Neuronal stem cell (in vitro differentiated cells): Measurements from ENCODE around the gene DOHH.
A peak's percentile ranks its signal among the peaks of the same experiment; 100 is the strongest.

Experiments
- DNase-seq: peaks from one replicate; pipeline ENCODE4 v3.0.0-alpha.2; 2013; ENCODE audit warnings: low spot score
- H2AFZ ChIP-seq: one replicate; pipeline ENCODE4 v1.6.1; 2013; ENCODE audit warnings: mild to moderate bottlenecking, low read length, inconsistent platforms
- H2AK5ac ChIP-seq: 2 replicates; pipeline ENCODE4 v1.6.1; 2013; ENCODE audit warnings: low read depth, mild to moderate bottlenecking, inconsistent platforms, low read length, moderate library complexity, mixed read lengths
- H2BK120ac ChIP-seq: 2 replicates; pipeline ENCODE4 v1.6.1; 2013; ENCODE audit warnings: low read depth, mild to moderate bottlenecking, inconsistent platforms, low read length, moderate library complexity, mixed read lengths
- H2BK12ac ChIP-seq: one replicate; pipeline ENCODE4 v1.6.1; 2013; ENCODE audit warnings: low read length, inconsistent platforms
- H2BK15ac ChIP-seq: 2 replicates; pipeline ENCODE4 v1.6.1; 2013; ENCODE audit warnings: mild to moderate bottlenecking, low read length, inconsistent platforms, mixed read lengths
- H2BK5ac ChIP-seq: one replicate; pipeline ENCODE4 v1.6.1; 2013; ENCODE audit warnings: inconsistent platforms, mild to moderate bottlenecking, low read length, moderate library complexity
- H3K14ac ChIP-seq: one replicate; pipeline ENCODE4 v1.6.1; 2013; ENCODE audit warnings: low read length, inconsistent platforms
- H3K18ac ChIP-seq: 2 replicates; pipeline ENCODE4 v1.6.1; 2013; ENCODE audit warnings: low read length, inconsistent platforms
- H3K23ac ChIP-seq: 2 replicates; pipeline ENCODE4 v1.6.1; 2013; ENCODE audit warnings: low read depth, mild to moderate bottlenecking, mixed read lengths, low read length, inconsistent platforms; ENCODE audit not compliant: poor library complexity
- H3K27ac ChIP-seq: replicated peaks from 3 replicates; pipeline ENCODE4 v1.5.1; 2013; ENCODE audit warnings: low read length, inconsistent platforms
- H3K27me3 ChIP-seq, 3 experiments: 2 replicates each; pipeline ENCODE4 v1.6.1; 2013; ENCODE audit warnings: low read length in 3 of 3, mild to moderate bottlenecking in 2 of 3, inconsistent platforms in 1 of 3, low read depth in 1 of 3, mixed read lengths in 1 of 3, moderate library complexity in 1 of 3; ENCODE audit not compliant: control insufficient read depth in 3 of 3, insufficient read depth in 3 of 3
- H3K36me3 ChIP-seq, 2 donors: replicated peaks in 1 of 2; 2 replicates each; pipeline ENCODE4 v1.6.1; 2013; ENCODE audit warnings: low read length in 2 of 2; ENCODE audit not compliant: control insufficient read depth in 2 of 2, insufficient read depth in 2 of 2
- H3K4ac ChIP-seq: 2 replicates; pipeline ENCODE4 v1.6.1; 2013; ENCODE audit warnings: inconsistent platforms, mild to moderate bottlenecking, low read length, moderate library complexity
- H3K4me1 ChIP-seq, 2 donors: 1 replicate in 1 of 2; 2 replicates in 1 of 2; pipeline ENCODE4 v1.6.1; 2013; ENCODE audit warnings: low read length in 2 of 2, low read depth in 1 of 2; ENCODE audit not compliant: control insufficient read depth in 2 of 2, insufficient read depth in 1 of 2
- H3K4me2 ChIP-seq: one replicate; pipeline ENCODE4 v1.6.1; 2013; ENCODE audit warnings: mild to moderate bottlenecking, low read length, inconsistent platforms; ENCODE audit not compliant: insufficient read depth, poor library complexity, severe bottlenecking
- H3K4me3 ChIP-seq, 2 donors: 2 replicates each; pipeline ENCODE4 v1.5.1; 2013; ENCODE audit warnings: low read length in 2 of 2, mild to moderate bottlenecking in 2 of 2, inconsistent platforms in 1 of 2, moderate library complexity in 1 of 2
- H3K79me1 ChIP-seq: one replicate; pipeline ENCODE4 v1.6.1; 2013; ENCODE audit warnings: low read depth, mild to moderate bottlenecking, inconsistent platforms, low read length, moderate library complexity
- H3K9ac ChIP-seq: one replicate; pipeline ENCODE4 v1.6.1; 2013; ENCODE audit warnings: mild to moderate bottlenecking, low read depth, low read length, inconsistent platforms; ENCODE audit not compliant: poor library complexity
- H3K9me3 ChIP-seq, 2 donors: replicated peaks in 1 of 2; 2 replicates each; pipeline versions ENCODE3 to v1.6.1; 2013; ENCODE audit warnings: low read length in 2 of 2, mild to moderate bottlenecking in 2 of 2, inconsistent platforms in 1 of 2, low read depth in 1 of 2, mixed read lengths in 1 of 2, moderate library complexity in 1 of 2; ENCODE audit not compliant: control insufficient read depth in 2 of 2, insufficient read depth in 1 of 2
- H4K8ac ChIP-seq: one replicate; pipeline ENCODE4 v1.6.1; 2013; ENCODE audit warnings: low read depth, mild to moderate bottlenecking, inconsistent platforms, low read length, moderate library complexity
- H4K91ac ChIP-seq: one replicate; pipeline ENCODE4 v1.6.1; 2013; ENCODE audit warnings: low read length, low read depth, mild to moderate bottlenecking, inconsistent platforms; ENCODE audit not compliant: poor library complexity
- whole genome bisulfite sequencing, 2 donors: extraction: QIAGEN DNeasy Blood & Tissue Kit; methylation state at CpG; one replicate each; pipeline ENCODE4 v1.1.7; 2013; ENCODE audit warnings: missing lambda C conversion rate in 2 of 2, mixed read lengths in 1 of 2; ENCODE audit not compliant: insufficient read length in 2 of 2, insufficient replicate concordance in 1 of 2; ENCODE audit errors: extremely low coverage in 2 of 2; 5-methylcytosine and 5-hydroxymethylcytosine counted together

DOHH gene

GRCh38 chr19:3524078-3524842, 23.8 kb upstream of the DOHH start:
- Histone ChIP-seq H3K9ac (no peak overlapping the region), H3K23ac (no peak overlapping the region), H3K18ac (no peak overlapping the region), H4K91ac (no peak overlapping the region), H3K14ac (no peak overlapping the region), H2AK5ac (no peak overlapping the region), H2BK120ac (no peak overlapping the region), H2BK15ac (no peak overlapping the region), H3K27me3 (peaks cover 0 to 2% (median 0%) of the 10 kb centered on the region in 3 experiments), H3K4ac (no peak overlapping the region), H3K4me2 (no peak overlapping the region), H2BK12ac (no peak overlapping the region), H2AFZ (no peak overlapping the region), H3K4me1 (no peaks in the 10 kb centered on the region), H3K27ac (no peak overlapping the region), H4K8ac (no peak overlapping the region), H2BK5ac (no peak overlapping the region), H3K9me3 (no peaks in the 10 kb centered on the region), H3K36me3 (peaks cover 35 to 91% of the 10 kb centered on the region in 2 donors), H3K79me1 (peaks cover 32% of the 10 kb centered on the region), H3K4me3 (no peak overlapping the region)
- no peak for DNase-seq
- WGBS, 2 donors: no CpG with 5 or more reads among the region's 33 CpGs

GRCh38 chr19:3523361-3524077, 23.0 kb upstream of the DOHH start:
- Histone ChIP-seq H3K9me3 (no peaks in the 10 kb centered on the region), H3K36me3 (peaks cover 36 to 95% of the 10 kb centered on the region in 2 donors), H3K4me2 (no peak overlapping the region), H2AK5ac (no peak overlapping the region), H2BK15ac (no peak overlapping the region), H3K9ac (no peak overlapping the region), H2BK12ac (no peak overlapping the region), H3K27ac (no peak overlapping the region), H3K4me3 (no peak overlapping the region), H3K27me3 (peaks cover 0 to 2% (median 0%) of the 10 kb centered on the region in 3 experiments), H3K18ac (no peak overlapping the region), H2BK5ac (peak overlapping the region; percentile 24), H4K8ac (no peak overlapping the region), H3K14ac (no peak overlapping the region), H3K4me1 (no peaks in the 10 kb centered on the region), H2AFZ (no peak overlapping the region), H2BK120ac (no peak overlapping the region), H3K23ac (peak overlapping the region; percentile 73), H3K79me1 (peaks cover 37% of the 10 kb centered on the region), H4K91ac (no peak overlapping the region), H3K4ac (no peak overlapping the region)
- WGBS, 2 donors: no CpG with 5 or more reads among the region's 21 CpGs
- DNase-seq: no peak

- no peak overlapping the region for H2BK12ac ChIP-seq
- no peak overlapping the region for H2BK120ac ChIP-seq
- no peaks in the 10 kb centered on the region for H3K4me1 ChIP-seq
- H2AFZ ChIP-seq: no peak overlapping the region
- H3K27ac ChIP-seq: no peak overlapping the region
- H3K4me3 ChIP-seq: no peak overlapping the region
- no peak overlapping the region for H4K91ac ChIP-seq
- no CpG with 5 or more reads among the region's 40 CpGs for WGBS, 2 donors
- H3K9ac ChIP-seq: peak overlapping the region; percentile 60
- H4K8ac ChIP-seq: no peak overlapping the region
- H3K4ac ChIP-seq: no peak overlapping the region
- H3K18ac ChIP-seq: no peak overlapping the region
- H3K9me3 ChIP-seq: no peaks in the 10 kb centered on the region
- H2BK5ac ChIP-seq: peak overlapping the region; percentile 60
- no peak overlapping the region for H2BK15ac ChIP-seq
- H3K14ac ChIP-seq: peak overlapping the region; percentile 71
- no peak overlapping the region for H2AK5ac ChIP-seq
- H3K4me2 ChIP-seq: no peak overlapping the region
- H3K27me3 ChIP-seq: peaks cover 0 to 2% (median 0%) of the 10 kb centered on the region in 3 experiments
- peaks cover 36 to 91% of the 10 kb centered on the region in 2 donors for H3K36me3 ChIP-seq
- peak overlapping the region; percentile 73 for H3K23ac ChIP-seq
- no peak for DNase-seq
- H3K79me1 ChIP-seq: peaks cover 39% of the 10 kb centered on the region
Measured at GRCh38 chr19:3522421-3523360, 22.2 kb upstream of the DOHH start.
